Measurements from ENCODE around the gene FGF11.

The FGF11 gene

DNA sequence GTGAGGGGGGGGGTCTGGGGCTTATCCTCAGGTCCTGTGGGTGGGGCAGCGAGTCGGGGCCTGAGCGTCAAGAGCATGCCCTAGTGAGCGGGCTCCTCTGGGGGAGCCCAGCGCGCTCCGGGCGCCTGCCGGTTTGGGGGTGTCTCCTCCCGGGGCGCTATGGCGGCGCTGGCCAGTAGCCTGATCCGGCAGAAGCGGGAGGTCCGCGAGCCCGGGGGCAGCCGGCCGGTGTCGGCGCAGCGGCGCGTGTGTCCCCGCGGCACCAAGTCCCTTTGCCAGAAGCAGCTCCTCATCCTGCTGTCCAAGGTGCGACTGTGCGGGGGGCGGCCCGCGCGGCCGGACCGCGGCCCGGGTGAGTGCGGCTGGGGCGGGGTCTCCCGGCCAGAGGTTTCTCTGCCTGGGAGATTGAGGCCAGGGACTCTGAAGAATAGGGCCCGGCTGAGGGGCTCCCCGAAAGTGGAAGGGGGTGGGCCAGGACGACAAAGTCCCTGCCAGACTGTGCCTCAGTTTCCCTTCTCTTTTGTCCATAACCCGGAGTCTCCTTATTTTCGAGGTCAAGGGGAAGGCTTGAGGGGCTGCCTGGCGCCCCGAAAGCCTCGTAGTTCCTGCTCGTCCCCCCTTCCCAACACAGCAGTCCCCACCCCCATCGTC is at the start of gene FGF11:
Gene FGF11, plus strand, starts transcription at position 51 of the 651 bp plus-strand sequence. Its CDS starts 109 bp downstream, at position 160.
- no peak for DNase-seq (ENCODE audit: extremely low read depth in 1 of 2, low read depth in 1 of 2)

DNA sequence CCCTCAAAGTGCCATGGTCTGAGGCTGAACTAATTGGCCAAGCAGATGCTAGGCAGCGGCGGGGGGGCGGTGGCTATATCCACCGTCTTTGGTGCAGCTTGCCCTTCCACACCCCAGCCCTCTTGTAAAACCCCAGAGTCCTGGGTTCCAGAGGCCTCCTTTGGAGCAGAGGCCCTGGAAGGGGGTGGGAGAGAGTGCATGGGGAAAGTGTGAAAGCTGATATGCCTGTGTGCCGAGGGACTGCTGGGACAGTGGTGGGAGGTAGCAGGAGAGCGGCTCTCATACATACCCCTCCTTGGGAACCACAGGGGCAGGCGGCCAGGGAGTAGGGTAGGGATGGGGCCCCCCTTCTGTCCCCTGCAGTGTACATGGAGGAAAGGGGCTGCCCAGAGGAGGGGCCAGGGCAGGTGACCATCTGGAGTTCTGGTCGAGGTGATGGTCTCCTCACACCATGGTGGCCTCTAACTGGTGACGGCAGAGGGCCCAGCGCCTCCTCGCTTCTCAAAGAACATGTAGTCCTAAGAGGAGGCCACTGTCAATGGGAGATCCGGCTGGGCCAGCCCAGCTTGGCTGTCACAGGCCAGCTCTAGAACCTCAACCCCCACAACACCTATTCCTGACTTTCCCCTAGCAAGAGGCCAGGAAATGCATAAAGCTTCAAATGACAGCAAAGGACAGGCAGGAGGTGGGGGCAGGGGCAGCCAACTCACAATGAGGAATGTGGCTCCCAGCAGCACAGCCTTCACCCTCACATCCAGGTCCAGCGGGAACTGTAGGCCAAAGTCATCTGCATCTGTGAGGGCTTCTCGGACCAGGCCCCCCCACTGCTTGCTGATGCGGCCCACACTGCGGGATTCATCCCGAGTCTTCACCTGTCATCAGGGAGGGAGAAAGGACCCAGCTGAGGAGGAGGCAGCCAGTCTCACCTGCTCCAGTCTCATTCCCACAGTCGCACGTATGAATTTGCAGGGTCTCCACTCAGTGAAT is 49.1 kb upstream of the FGF11 start:
- no peak for DNase-seq (ENCODE audit: extremely low read depth in 1 of 2, low read depth in 1 of 2)

DNA sequence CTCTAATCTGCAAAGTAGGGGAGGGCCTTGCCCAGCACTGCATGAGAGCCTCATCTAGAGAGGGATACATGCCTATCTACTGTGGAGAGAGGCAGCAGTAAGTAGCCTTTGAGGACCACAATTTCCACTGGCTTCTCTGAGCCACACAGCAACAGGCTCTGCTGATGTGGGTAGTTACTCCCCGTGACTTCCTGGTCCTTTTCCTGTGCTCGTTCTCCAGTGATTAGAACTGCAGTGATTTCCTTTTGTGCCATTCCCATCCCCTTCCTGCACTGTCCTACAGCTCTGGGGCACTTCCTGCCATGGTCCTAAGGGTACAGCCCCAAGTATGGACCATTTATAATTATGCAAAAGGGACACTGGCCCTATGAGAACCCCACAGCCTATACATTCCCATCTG is 48.0 kb upstream of the FGF11 start:
- no peak for DNase-seq (ENCODE audit: extremely low read depth in 1 of 2, low read depth in 1 of 2)

DNA sequence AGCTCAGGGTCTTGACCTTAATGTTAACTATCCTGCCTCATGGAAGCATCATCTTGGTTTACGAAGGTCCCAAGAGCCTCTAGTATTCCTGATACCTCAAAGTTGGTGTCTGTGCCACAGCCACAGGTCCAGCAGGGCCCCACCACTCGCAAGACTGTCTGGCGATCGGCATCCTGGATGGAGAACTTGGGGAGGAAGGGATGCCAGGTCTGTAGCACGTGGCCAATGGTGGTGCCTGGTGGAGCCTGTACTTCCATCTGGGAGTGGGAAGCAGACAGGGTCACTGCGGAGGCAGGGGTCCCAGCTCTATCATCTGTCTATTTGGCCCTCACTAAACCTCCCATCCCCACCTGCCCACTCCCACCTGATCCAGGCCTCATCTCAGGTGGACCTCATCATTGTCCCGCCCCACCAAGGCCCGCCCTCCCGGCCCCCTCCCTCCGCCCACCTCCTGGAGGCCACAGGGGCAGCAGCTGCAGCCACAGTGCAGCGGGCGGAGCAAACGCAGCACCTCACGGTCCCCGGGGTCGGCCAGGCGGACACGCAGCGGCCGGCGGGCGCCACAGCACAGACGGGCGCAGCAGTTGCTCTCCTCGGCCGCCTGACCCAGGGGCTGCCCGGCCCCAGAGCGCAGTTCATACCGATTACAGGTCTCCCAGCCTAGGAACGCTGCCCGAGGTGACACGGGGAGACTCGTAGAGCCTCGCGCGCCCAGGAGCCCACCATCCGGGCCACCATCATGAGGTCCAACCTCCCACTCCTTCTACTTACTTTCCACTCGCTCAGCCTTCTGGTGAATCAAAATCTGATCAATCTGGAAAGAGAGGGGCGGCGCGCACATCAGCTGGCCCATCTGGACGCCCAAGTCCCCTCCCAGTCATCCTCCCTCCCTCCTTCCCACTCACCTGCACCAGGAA is 46.4 kb upstream of the FGF11 start:
- no peak for DNase-seq (ENCODE audit: extremely low read depth in 1 of 2, low read depth in 1 of 2)

DNA sequence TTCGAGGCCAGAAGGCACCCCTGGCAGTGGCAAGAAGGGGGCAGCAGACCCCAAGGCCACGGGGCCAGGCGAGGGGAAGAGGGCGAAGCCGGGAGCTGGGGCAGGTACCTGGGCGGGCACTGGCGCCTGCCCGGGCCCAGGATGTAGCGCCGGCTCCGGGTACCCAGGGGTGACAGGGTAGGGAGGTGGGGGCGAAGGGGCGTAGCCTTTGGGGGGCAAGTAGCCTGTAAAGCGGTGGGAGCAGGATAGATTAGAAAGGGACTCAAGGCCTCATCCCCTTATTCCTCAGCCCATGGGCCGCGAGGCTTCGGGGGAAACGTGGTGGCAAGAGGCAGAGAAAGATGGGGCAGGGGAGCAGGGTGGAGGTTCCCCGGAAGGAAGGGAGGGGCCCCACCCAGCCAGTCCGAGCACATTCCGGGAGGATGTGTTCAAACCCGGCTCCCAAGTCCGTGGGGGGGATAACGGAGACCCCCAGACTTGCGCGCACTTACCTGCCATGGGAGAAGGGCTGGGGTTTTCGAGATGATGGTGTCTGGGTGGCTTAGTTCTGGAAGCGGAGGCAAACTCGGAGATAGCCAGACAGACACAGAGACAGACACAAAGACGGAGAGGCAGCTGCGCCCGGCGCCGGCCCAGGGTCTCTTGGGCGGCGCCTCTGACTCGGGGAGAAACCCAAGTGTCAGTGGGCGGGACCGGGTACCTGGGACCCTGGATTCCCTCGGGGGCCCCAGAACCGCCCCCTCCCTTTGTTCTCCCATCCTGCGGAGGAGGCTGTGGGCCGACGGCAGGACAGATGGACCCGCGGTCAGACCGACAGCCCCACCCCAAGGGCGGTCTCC is 45.5 kb upstream of the FGF11 start:
- peak in 1 of 2 donors; percentile 42 for DNase-seq (ENCODE audit: extremely low read depth in 1 of 2, low read depth in 1 of 2)

DNA sequence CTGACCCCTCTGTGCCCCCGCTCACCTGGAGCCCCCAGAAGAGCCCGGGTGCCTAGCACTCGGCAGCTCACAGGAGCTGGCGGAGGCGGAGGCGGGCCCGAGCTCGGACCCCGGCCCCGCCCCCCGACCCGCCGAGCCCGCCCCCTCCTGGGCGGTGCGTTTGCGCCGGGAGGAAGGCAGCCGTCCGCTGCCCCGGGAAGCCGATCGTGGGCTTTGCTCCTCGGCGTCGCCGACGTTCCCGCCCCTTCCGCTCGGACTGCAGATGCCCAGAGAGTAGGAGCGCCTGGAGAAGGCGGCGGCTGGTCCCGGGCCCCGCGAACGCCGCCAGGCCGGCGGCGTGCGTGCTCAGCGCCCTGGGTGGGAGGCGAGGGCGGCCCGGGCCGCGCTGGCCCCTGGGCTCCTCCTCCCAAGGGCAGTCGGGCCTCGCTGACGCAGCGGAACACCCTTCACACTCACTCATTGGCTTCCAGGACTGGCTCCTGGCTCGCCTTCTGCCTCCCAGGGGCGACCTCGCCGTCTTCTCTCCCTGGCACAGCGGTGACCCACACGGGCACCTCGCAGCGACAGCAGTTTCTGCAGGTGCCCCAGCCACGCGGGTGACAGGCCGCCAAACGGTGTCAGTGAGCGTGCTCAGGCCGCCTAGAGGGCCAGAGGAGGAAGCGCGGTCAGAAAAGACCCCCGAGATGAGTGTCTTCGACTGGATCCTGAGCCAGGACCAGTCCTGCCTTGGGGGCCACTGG is 44.7 kb upstream of the FGF11 start, which contains the start of gene PLSCR3:
Gene PLSCR3, minus strand, starts transcription at position 74 of the 740 bp plus-strand sequence. CDS start 415 bp downstream, outside the sequence.
- peak; percentile 72 to 81 for DNase-seq (ENCODE audit: extremely low read depth in 1 of 2, low read depth in 1 of 2)

DNA sequence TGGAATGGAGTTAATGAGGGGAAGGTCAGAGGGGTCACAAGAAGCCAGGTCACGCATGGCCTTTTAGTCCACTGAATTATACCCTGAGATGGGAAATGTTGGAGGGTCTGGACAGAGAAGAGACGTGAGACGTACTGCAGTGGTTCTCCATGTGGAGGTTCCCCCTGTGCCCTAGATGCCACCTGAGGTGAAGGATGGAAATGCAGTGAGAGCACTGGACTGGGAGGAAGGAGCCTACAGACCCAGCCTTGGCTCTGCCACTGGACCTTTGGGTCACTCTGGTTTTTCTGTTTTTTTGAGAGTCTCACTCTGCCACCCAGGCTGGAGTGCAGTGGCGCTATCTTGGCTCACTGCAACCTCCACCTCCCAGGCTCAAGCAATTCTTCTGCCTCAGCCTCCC is 43.2 kb upstream of the FGF11 start:
- DNase-seq (ENCODE audit: extremely low read depth in 1 of 2, low read depth in 1 of 2): no peak

DNA sequence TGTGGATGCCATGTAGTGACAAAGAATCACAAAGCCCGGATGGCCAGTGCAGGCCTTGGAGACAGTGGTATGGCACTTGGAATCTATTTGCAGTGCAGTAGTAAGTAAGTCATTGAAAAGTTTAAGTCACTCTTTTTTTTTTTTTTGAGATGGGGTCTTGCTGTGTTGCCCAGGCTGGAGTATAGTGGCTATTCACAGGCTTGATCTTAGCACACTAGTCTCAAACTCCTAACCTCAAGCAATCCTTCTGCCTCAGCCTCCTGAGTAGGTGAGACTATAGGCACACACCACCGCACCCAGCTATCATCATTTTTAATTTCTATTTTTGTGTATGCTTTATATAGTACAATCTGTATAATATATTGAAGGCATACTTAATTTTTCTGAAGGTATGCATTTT is 40.7 kb upstream of the FGF11 start:
- DNase-seq (ENCODE audit: extremely low read depth in 1 of 2, low read depth in 1 of 2): no peak

DNA sequence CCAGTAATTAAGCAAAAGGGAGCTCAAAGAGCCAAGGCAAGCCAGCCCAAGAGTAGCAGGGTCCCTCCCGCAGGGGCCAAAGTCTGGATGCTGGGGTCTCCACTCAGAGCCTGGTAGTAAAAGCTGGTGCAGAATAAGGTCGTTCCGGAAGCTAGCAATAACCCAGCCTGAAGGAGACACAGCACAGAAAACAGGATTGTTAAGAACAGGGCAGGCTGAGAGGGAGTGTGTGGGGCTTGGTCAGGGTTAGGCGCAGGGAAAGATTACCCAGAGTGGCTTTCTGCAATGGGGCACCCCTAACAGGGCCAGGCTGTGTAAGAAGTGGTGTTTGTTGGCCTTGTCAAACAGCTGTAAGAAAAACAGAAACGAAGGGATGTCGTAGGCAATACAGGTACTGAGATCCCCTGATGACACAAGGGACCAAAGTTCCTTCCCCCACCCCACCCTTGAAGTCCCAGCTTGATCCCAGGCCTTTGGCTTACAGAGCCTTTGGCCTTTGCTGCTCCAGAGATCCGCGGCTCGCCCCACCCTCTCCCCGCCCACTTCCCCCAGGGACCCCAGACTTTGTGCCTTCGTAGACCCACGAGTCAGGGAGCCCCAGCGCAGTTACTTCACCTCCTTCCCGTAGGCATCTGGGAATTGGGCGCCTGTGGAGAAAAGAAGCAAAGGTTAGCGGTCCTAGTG is 36.1 kb upstream of the FGF11 start:
- DNase-seq (ENCODE audit: extremely low read depth in 1 of 2, low read depth in 1 of 2): no peak

DNA sequence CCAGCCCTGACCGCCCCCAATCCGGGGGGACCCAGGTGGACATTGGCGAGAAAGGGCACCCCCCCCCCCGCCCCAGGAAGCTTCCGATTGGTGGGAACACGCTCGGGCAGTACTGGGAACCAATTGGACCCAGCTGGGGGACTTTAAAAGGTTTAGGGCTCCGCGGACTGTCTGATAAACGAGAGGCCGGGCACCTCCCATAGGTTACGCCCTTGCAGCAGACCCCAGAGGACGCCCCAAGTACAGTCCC is 35.7 kb upstream of the FGF11 start:
- DNase-seq (ENCODE audit: extremely low read depth in 1 of 2, low read depth in 1 of 2): peak in 1 of 2 donors; percentile 15

DNA sequence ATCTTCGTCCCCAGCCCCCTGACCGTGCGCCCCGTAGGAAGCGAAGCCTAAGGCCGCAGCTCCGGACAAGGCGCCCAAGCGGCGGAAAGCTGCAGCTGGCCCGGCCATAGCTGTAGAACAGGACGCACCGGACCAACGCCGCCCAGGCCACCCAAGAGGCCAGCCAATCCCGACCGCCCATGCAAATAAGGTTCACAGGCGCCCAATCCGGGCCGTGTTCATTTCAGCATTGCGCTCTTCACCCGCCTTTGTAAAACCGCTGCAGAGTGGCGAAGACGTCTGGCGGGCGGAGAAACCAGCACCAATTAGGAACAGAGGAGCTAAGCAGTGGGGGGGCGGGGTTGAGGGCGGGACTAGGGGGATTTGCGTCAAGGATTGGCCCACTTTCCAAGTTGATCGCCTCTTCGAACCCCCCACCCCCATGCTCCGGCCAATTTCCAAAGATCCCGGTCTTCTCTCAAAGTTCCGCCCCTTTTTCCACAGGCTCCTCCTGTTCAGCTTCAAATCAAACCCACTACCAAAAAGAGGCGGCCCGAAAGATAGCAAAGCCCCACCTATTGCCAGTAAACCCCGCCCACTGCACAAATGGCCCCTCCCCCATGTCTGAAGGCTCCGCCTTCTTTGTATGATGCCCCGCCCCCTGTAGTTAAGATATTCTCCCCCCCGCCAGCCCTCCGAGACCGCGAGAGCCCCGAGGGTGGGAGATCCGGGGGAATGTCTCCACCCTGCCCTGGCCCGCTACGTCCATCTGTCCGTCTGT is 35.2 kb upstream of the FGF11 start, which contains the start of gene TMEM256:
Gene TMEM256, minus strand, starts transcription at position 121 of the 760 bp plus-strand sequence. Its CDS starts 13 bp downstream, at position 108.
- peak; percentile 88 to 97 for DNase-seq (ENCODE audit: extremely low read depth in 1 of 2, low read depth in 1 of 2)

DNA sequence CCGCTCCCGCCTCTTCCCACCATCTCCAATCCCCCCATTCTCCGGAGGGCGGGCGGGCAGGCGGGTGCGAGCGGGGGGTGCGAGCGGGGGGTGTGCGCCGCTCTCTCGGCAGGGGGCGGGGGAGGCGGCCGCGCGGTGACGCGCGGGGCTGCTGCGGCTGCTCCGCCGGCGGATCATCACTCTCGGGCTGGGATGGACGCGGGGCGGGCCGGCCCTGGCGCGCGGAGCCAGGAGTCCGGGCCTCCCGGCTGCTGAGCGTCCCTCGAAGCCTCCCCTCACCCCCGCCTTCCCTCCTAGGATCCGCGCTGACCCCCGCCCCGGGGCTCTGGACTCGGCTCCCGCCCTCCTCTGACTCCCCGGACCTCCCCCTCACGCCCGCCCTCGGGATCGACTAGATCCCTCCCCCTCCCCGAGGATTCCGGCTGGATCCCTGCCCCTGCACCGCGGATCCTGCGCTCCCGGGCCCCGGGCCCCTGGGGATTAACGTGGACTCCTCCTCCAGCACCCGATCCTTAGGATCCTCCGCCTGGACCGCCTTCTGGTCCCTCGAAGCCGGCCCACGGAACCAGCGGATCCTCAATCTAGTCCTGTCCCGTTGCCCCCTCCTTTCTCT is 34.5 kb upstream of the FGF11 start:
- peak; percentile 26 to 41 for DNase-seq (ENCODE audit: extremely low read depth in 1 of 2, low read depth in 1 of 2)

DNA sequence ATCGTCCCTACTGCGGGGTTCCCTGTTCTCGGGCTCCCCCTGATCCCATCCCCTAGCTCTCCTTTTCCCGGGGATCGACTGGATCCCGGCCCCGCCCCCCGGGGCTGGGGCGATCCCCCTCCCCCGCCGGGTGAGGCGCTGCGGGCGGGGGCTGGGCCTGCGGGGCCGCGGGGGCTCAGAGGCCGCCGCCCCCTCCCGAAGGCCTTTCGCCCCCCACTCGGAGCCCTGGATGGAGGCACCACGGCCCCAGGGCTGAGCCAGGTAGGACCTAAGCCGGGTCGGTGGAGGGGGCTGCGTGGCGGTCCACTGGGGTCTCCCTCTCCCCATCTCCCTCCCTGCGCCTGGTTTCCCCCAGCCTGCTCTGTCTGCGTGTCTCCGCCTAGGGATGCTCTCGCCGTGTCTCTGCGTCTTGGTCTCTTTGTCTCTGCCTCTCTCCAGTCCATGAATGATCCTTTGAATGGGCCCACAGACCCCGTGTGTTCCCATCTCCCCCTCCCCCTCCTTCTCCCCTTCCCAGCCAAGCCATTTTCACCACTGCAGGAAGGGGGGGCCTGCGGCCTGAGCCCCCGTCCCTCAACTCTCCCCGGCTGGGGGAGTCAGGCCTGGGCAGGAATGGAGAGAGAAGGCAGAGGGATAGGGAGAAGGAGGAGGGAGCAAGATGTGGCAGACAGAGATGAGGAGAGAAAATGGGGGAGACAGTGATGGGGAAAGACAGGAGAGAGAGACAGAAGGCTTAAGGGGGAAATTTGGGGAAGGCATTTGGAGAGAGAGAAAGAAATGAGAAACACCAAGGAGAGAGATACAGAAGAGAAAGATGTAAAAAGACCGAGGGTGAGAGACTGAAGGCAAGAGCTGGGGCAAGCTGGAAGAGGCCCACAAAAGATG is 33.7 kb upstream of the FGF11 start:
- no peak for DNase-seq (ENCODE audit: extremely low read depth in 1 of 2, low read depth in 1 of 2)

DNA sequence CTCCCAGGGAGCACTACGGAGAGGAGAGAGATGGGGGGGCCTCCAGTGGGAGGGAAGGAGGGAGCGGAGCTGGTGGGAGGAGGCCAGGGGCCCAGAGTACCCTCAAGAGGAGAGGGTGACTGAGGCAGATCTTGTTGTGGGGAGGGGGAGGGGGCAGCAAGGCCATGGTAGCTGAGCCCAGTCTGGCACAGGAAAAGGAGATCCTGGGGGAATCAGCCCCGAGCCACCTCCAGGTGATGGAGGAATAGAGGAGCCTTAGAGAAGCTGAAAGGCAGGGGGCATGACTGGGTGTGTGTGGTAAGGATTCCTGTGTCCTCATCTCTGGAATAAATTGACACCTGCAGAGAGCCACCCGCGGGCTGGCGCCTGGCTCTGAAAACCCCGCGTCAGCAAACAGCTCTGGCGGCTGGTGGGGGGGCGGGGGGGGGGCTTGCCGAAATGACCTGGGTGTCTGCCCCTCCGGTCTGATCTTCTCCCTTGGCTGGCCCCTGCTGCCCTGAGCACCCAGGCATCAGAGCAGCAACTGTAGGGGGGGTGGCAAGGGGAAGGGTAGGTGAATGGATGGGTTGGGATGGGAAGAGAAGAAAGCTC is 33.0 kb upstream of the FGF11 start:
- no peak for DNase-seq (ENCODE audit: extremely low read depth in 1 of 2, low read depth in 1 of 2)

DNA sequence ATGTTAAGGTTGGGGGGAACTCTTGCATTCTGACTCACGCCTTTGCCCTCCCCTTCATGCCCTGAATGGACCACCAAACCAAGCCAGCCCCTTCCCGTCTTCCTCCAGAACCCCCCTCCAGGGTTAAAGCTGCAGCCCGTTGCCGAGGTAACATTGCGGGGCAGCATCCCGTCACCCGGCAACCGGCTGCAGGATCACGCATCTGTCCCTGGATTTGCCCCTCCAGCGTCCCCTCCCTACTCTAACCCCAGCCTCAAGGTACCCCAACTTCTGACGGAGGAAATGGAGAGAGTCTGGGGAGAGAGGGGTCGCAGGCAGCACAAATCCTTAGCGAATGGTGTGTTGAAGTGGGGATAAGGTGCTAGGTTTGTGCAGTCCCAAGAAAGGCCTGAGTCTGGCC is 32.2 kb upstream of the FGF11 start:
- no peak for DNase-seq (ENCODE audit: extremely low read depth in 1 of 2, low read depth in 1 of 2)

Data from stimulated activated CD8-positive, alpha-beta memory T cell treated with anti-CD3 and anti-CD28 coated beads, Interleukin-7, amount 100 ng/mL, for 48 hours (primary cell).